IMR-90 (cell line): ENCODE results near the gene CLEC16A. TPM values are rescaled to one million over a fixed set of nuclear protein-coding genes. Genes with fewer than 3 reads are reported as not detected.

Experiments used
- ATAC-seq: fragments of 200-7000 bp; cut with Tn5 transposase; 2 replicates; pipeline ENCODE4 v1.9.1; 2020; ENCODE audit warnings: low read depth, mild to moderate bottlenecking, moderate library complexity
- BruUV-seq: library from RNA; stranded (reverse); fragments of 400-500 nt; replicated peaks from 2 replicates; lab custom pipeline; 2021; lab: Mats Ljungman, UMichigan
- CTCF ChIA-PET: fragments of 300-600 bp; formaldehyde crosslinking; extraction: SDS; loops from one replicate; lab custom pipeline; 2021; ENCODE audit warnings: antibody characterized with exemption; lab: Yijun Ruan, JAX
- POLR2A ChIA-PET: fragments of 300-600 bp; sonication (Branson Sonifier 250); formaldehyde crosslinking; loops from one replicate; lab custom pipeline; 2022; ENCODE audit warnings: antibody characterized with exemption; ENCODE audit not compliant: unreplicated experiment; lab: Charles Lee
- DNase-seq: peaks from one replicate; pipeline ENCODE4 v3.0.0; 2013
- H2AFZ ChIP-seq: replicated peaks from 2 replicates; pipeline ENCODE3; 2013; ENCODE audit warnings: low read length, mild to moderate bottlenecking; ENCODE audit not compliant: poor library complexity
- H2AK5ac ChIP-seq: 2 replicates; pipeline ENCODE4 v1.6.1; 2013; ENCODE audit warnings: low read depth, low read length, inconsistent platforms
- H2AK9ac ChIP-seq: replicated peaks from 2 replicates; pipeline ENCODE3; 2013; ENCODE audit warnings: mild to moderate bottlenecking, low read depth, low read length, moderate library complexity; ENCODE audit not compliant: poor library complexity
- H2BK120ac ChIP-seq: 2 replicates; pipeline ENCODE4 v1.6.1; 2013; ENCODE audit warnings: low read depth, low read length, inconsistent platforms
- H2BK15ac ChIP-seq: 3 replicates; pipeline ENCODE4 v1.6.1; 2013; ENCODE audit warnings: low read depth, low read length, inconsistent platforms
- H2BK20ac ChIP-seq: 2 replicates; pipeline ENCODE4 v1.6.1; 2013; ENCODE audit warnings: low read depth, mild to moderate bottlenecking, inconsistent platforms, low read length, moderate library complexity
- H2BK5ac ChIP-seq: 2 replicates; pipeline ENCODE4 v1.6.1; 2013; ENCODE audit warnings: mild to moderate bottlenecking, low read depth, low read length, inconsistent platforms; ENCODE audit not compliant: poor library complexity, severe bottlenecking
- H3K14ac ChIP-seq: replicated peaks from 2 replicates; pipeline ENCODE4 v1.6.1; 2013; ENCODE audit warnings: low read depth, low read length, inconsistent platforms
- H3K18ac ChIP-seq: 2 replicates; pipeline ENCODE4 v1.6.1; 2013; ENCODE audit warnings: low read depth, low read length, control low read depth
- H3K23ac ChIP-seq: 2 replicates; pipeline ENCODE4 v1.6.1; 2013; ENCODE audit warnings: low read depth, low read length, inconsistent platforms
- H3K27ac ChIP-seq: 2 replicates; pipeline ENCODE4 v1.5.1; 2013; ENCODE audit warnings: mild to moderate bottlenecking, control low read depth, low read length; ENCODE audit not compliant: insufficient read depth
- H3K27me3 ChIP-seq: 2 replicates; pipeline ENCODE4 v1.6.1; 2013; ENCODE audit warnings: low read length; ENCODE audit not compliant: control insufficient read depth, insufficient read depth
- H3K36me3 ChIP-seq: 2 replicates; pipeline ENCODE4 v1.6.1; 2013; ENCODE audit warnings: low read length, mixed read lengths; ENCODE audit not compliant: control insufficient read depth, insufficient read depth
- H3K4ac ChIP-seq: 2 replicates; pipeline ENCODE4 v1.6.1; 2013; ENCODE audit warnings: low read depth, low read length, inconsistent platforms
- H3K4me1 ChIP-seq: 2 replicates; pipeline ENCODE4 v1.6.1; 2013; ENCODE audit warnings: low read length, mixed read lengths; ENCODE audit not compliant: control insufficient read depth, insufficient read depth
- H3K4me2 ChIP-seq: 2 replicates; pipeline ENCODE4 v1.6.1; 2013; ENCODE audit warnings: low read depth, mild to moderate bottlenecking, control low read depth, low read length, moderate library complexity
- H3K4me3 ChIP-seq: 2 replicates; pipeline ENCODE4 v1.5.1; 2013; ENCODE audit warnings: low read depth, mild to moderate bottlenecking, control low read depth, low read length, moderate library complexity; ENCODE audit not compliant: insufficient read depth
- H3K56ac ChIP-seq: 2 replicates; pipeline ENCODE4 v1.6.1; 2013; ENCODE audit warnings: low read length, inconsistent platforms; ENCODE audit not compliant: insufficient read depth; ENCODE audit errors: extremely low read depth
- H3K79me1 ChIP-seq, 2 experiments: 2 replicates each; pipeline ENCODE4 v1.6.1; 2013; ENCODE audit warnings: low read length in 2 of 2, inconsistent platforms in 1 of 2, low read depth in 1 of 2
- H3K9ac ChIP-seq: 2 replicates; pipeline ENCODE4 v1.6.1; 2013; ENCODE audit warnings: low read depth, low read length, control low read depth
- H3K9me1 ChIP-seq: 2 replicates; pipeline ENCODE4 v1.6.1; 2013; ENCODE audit warnings: low read length, inconsistent platforms; ENCODE audit not compliant: insufficient read depth
- H3K9me3 ChIP-seq: 2 replicates; pipeline ENCODE4 v1.6.1; 2013; ENCODE audit warnings: low read length; ENCODE audit not compliant: control insufficient read depth, insufficient read depth
- H4K20me1 ChIP-seq: 2 replicates; pipeline ENCODE4 v1.6.1; 2013; ENCODE audit warnings: low read length, inconsistent platforms; ENCODE audit not compliant: insufficient read depth
- H4K5ac ChIP-seq: 2 replicates; pipeline ENCODE4 v1.6.1; 2013; ENCODE audit warnings: mild to moderate bottlenecking, low read depth, low read length, control low read depth
- H4K8ac ChIP-seq, 2 experiments: 2 replicates each; pipeline ENCODE4 v1.6.1; 2013; ENCODE audit warnings: low read depth in 2 of 2, low read length in 2 of 2, control low read depth in 1 of 2, inconsistent platforms in 1 of 2
- H4K91ac ChIP-seq: 2 replicates; pipeline ENCODE4 v1.6.1; 2013; ENCODE audit warnings: low read depth, low read length, inconsistent platforms; ENCODE audit not compliant: insufficient read depth
- BHLHE40 ChIP-seq: fragments of 150-350 bp; IDR thresholded peaks from 2 replicates; pipeline ENCODE4 v1.6.1; 2016; ENCODE audit warnings: mild to moderate bottlenecking, low read depth, low read length
- MAFK ChIP-seq: IDR thresholded peaks from 2 replicates; pipeline ENCODE4 v1.6.1; 2012; ENCODE audit warnings: low read depth, low read length, improper control_type of control experiment
- RAD21 ChIP-seq: IDR thresholded peaks from 2 replicates; pipeline ENCODE4 v1.6.1; 2012; ENCODE audit warnings: low read length, improper control_type of control experiment
- RCOR1 ChIP-seq: IDR thresholded peaks from 2 replicates; pipeline ENCODE4 v1.6.1; 2012; ENCODE audit warnings: mild to moderate bottlenecking, low read length, improper control_type of control experiment; ENCODE audit not compliant: insufficient replicate concordance
- WGBS, 2 experiments: methylation state at CpG; one replicate each; pipeline versions ENCODE4 v1.1.5 to v1.1.7; 2013; ENCODE audit warnings: missing lambda C conversion rate in 2 of 2; ENCODE audit not compliant: insufficient read length in 1 of 2; ENCODE audit errors: extremely low coverage in 2 of 2; 5-methylcytosine and 5-hydroxymethylcytosine counted together
- dilution Hi-C: fragments of 300-500 bp; cut with HindIII; formaldehyde crosslinking; loops from one replicate; pipeline ENCODE4 v1.14.3; 2018; ENCODE audit warnings: low sequenced_read_pairs; ENCODE audit not compliant: unreplicated experiment
- in situ Hi-C: fragments of 300-500 bp; cut with MboI; formaldehyde crosslinking; loops from 3 replicates; pipeline ENCODE4 v1.14.3; 2019; ENCODE audit warnings: low sequenced_read_pairs, inconsistent platforms, mixed read lengths
- intact Hi-C: fragments of 100-400 bp; cut with micrococcal nuclease; formaldehyde crosslinking; loops from 2 replicates; pipeline ENCODE4 v1.10.0; 2022
- polyA plus RNA-seq, 3 experiments: library from polyadenylated mRNA; depleted of rRNA; stranded (reverse); fragments of >200 nt; gene quantifications; 2 replicates each; pipeline ENCODE4 v1.2.3, GENCODE V29; 2012; ENCODE audit warnings: low replicate concordance in 1 of 3
- total RNA-seq: library from RNA; depleted of rRNA; stranded (reverse); fragments of >200 nt; gene quantifications from 2 replicates; pipeline ENCODE4 v1.2.3, GENCODE V29; 2012

Gene CLEC16A
- total and polyA plus RNA-seq, 2 of the 4 experiments (the other 2 are of a cell fraction), result 15.9 to 16.5 TPM

- Histone ChIP-seq H3K9ac (no peak overlapping the region), H2BK5ac (no peak overlapping the region), H3K9me1 (peaks cover 16% of the 10 kb centered on the region), H3K27ac (no peak overlapping the region), H2AK5ac (no peak overlapping the region), H3K27me3 (no peaks in the 10 kb centered on the region), H3K18ac (no peak overlapping the region), H3K36me3 (peaks cover 37% of the 10 kb centered on the region), H2BK120ac (no peak overlapping the region), H4K8ac (no peak overlapping the region), H2BK20ac (no peak overlapping the region), H2AFZ (no peak overlapping the region), H3K9me3 (no peaks in the 10 kb centered on the region), H2BK15ac (no peak overlapping the region), H4K20me1 (peaks cover 68% of the 10 kb centered on the region), H4K91ac (no peak overlapping the region), H3K23ac (no peak overlapping the region), H3K4ac (no peak overlapping the region), H3K4me1 (peaks cover 5% of the 10 kb centered on the region), H3K4me2 (no peak overlapping the region), H3K4me3 (no peak overlapping the region), H3K56ac (no peak overlapping the region), H3K79me1 (peaks cover 27 to 66% of the 10 kb centered on the region in 2 experiments), H3K14ac (no peak overlapping the region), H4K5ac (no peak overlapping the region), H2AK9ac (no peak overlapping the region)
- ATAC-seq (no peak), DNase-seq (no peak)
- in situ Hi-C loops (loop anchor here (25.0 kb wide), 1 partner anchor 1820 kb away; no protein-coding TSS in a partner anchor), dilution Hi-C loops (no loop called here), intact Hi-C loops (no loop called here)
- TF ChIP-seq BHLHE40 (no peak), MAFK (no peak), RCOR1 (no peak), RAD21 (no peak)
- BruUV-seq, result no TSS peak
- ChIA-PET CTCF (interaction anchor here (0.7 kb wide), 1 partner anchor 13 kb away, joined by 3 read pairs; no protein-coding TSS in a partner anchor), POLR2A (interaction anchor here (0.6 kb wide), 1 partner anchor 320 kb away, joined by 10 read pairs; no protein-coding TSS in a partner anchor)
- 100% methylated on average over 2 of the region's 11 CpGs; no CpG with 5 or more reads in 1 of the 2 experiments for WGBS, 2 experiments
Measured at GRCh38 chr16:10931977-10932632, 12.3 kb upstream of the CLEC16A start.
